NCI-H345 treated with DMSO at 0.1 percent for 48 hours (cell line): ENCODE results near the gene MYCT1.

ENCODE experiments used
- DNase-seq: peaks from one replicate; lab custom pipeline; 2025; ENCODE audit not compliant: unreplicated experiment; lab: John Stamatoyannopoulos, UW

Gene MYCT1

DNA sequence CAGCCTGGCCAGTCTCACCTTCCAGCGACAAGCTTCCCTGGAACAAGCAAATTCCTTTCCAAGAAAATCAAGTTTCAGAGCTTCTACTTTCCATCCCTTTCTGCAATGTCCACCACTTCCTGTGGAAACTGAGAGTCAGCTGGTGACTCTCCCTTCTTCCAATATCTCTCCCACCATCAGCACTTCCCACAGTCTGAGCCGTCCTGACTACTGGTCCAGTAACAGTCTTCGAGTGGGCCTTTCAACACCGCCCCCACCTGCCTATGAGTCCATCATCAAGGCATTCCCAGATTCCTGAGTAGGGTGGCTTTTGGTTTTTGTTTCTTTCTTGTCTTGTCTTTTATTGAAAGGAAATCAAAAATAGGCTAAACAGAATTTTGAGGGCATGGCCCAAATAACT is 24.3 kb downstream of the MYCT1 start:
- no peak for DNase-seq

DNA sequence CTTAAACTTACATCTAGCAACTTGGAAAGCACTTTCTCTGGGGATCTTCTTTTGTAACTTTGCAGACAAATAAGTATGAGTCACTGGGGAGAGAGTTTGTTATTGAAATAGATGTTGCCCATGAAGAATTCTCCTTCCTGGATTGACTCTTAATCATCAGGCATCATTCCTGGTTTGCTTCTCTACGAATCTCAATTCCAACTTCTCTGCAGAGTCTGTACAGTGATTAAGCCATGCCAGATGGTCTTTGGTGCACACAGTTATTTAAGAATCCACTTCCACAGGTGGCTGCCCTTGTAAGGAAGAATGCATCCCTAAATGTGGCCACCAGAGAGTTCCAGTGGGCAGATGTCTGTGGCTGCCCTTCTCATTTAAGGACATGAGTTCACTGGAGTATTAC is 25.7 kb downstream of the MYCT1 start:
- DNase-seq = no peak

DNA sequence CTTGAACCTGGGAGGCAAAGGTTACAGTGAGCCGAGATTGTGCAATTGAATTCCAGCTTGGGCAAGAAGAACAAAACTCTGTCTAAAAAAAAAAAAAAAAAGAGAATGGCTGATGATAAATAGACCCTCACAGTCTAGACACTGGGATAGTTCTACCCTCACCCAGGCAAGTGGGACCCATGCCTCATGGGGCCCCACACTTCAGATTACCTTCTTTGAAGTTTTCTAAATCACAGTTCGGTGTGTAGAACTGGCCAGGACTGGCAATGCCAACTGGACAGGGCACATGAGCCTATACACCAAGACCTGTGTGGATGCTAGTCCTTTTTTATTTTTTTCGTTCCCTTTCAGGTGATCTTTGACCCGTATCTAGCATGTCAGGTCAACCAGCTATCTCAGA is 28.6 kb downstream of the MYCT1 start:
- DNase-seq = no peak

DNA sequence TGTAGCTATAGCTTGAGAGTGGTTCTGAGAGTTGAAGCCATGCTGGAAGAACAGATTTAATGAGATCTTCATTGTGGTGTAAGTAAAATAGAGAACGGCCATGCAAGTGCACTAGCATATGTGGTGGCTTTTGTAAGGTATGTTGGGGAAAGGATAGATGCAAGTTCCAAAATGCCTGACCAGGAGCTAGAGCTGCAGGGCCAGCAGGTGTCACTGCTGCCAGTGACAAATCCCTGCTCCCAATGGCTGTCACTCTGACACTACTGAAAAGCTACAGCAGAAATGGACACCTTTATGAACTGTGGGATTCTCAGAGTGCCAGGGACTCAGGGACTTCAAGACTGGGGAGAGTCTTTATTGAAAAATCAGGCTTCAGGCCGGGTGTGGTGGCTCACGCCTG is 29.8 kb downstream of the MYCT1 start:
- DNase-seq = no peak

DNA sequence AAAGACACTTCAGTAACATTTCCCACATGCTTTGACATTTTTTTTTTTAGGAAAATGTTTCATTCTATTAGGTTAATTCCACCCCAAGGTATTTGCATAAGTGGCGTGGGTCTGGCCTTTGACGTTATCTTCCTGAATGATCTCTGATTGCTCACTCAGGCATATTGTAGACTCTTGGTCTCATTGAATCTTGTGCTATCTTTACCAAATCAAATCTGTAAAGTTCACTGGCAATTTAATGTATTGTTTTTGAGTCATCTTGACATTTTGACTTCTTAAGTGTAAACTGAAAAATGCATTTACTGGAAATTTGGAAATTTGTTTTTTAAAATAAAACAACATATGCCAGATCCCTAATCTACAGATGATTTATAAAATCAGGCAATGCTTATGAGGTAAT is 36.9 kb downstream of the MYCT1 start:
- DNase-seq = no peak

DNA sequence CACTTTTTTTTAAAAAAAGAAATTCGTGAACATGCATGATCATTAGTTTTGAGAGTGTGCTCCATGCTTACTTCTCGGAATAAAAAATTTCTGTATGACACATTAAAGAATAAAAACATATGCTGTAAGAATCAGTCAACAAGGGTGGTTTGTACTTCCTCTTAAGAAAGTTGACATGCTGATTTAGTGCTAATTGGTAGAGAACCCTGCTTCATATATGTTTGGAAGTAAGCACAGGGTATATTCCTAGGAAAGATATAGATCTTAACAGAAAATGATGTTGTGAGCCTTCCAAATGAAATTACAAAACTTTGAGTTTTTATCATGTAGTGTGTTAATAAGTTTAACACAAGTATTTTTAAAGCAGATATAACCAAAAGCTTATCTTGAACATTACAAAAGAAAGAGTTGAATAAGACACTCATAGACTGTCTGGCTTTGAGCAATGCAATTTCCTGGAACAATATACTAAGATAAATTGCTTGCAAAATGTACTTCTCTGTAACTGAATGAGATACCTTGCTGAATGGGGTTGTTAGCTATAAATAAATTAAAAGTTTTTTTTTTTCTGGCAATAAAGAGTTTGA is 39.1 kb downstream of the MYCT1 start:
- no peak for DNase-seq

DNA sequence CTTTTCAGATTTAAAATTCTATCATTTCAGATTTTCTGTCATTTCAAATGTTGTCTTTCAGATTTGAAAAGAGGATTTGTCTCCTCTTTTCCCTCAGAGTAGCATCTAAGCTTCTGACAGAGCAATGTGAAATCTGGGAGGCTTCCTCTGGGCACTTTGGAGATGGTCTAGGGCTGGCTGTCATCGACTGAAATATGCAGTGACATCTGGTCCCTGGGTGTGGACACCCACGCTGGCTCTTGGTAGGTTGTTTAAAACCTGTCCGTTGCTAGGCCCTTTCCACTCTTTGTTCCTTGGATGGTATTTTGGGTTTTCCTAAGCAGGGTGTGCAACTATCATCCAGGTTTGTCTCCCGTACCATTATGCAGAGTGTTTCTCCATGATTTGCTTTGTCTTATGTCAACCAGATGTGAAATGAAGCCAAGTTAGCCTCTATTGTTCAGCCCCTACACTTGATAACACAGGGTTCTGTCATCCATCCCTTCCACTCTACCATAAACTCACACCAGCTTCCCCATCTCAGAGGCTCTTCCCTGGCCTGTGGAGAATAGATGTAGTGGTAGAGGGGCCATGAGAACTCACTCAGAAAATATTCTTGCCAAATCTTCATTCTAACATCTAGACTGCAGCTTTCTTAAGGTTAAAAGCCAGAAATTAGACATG is 47.9 kb downstream of the MYCT1 start:
- no peak for DNase-seq

DNA sequence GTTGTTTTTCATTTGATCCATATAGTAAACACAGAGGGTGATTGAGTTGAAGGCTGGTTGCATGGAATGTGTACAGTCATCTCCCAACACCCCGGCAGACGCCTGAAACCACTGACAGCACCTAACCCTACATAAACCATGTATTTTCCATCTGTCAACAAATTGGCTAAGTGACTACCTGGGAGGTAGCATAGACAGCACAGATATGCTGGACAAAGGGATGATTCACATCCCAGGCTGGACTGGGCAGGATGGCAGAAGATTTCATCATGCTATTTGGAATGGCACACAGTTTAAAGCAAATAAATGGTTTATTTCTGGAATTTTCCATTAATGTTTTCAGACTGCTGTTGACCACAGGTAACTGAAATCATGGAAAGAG is 48.5 kb downstream of the MYCT1 start:
- no peak for DNase-seq

DNA sequence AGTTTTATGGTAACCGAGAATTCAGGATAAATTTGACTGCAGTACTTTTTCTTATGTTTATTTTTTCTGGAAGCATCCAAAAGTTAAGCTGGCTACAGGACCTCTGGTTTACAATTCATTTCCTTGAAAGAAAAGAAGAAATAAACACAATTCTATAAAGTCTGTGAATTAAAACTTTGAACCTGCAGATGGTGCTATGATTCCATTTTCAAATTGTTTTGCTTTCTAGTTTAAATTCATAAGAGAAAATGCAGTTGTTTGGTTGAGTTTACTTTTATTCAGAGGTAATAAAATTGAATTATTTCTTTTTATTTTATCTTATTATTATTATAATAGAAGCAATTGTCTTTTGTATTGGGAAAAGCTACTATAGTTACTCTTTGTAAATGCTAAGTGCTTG is 51.1 kb downstream of the MYCT1 start:
- no peak for DNase-seq

DNA sequence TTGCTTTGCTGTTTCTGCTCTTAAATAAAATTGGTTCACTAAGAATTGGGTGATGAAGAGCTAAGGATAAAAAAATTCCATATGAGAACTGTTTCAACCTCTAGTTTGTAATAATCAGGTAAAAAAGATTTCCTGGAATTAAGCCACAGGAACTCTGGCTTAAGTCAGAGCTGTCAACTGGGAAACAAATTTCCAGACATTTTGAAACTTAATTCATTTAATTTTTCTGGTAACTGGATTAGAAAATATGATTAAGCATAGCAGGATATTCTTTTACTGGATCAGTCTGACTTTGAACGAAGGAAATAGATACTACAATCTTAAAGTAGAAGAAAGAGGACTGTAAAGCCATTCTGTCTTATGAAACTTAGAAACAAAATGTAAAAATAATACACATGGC is 51.6 kb downstream of the MYCT1 start:
- DNase-seq = no peak

DNA sequence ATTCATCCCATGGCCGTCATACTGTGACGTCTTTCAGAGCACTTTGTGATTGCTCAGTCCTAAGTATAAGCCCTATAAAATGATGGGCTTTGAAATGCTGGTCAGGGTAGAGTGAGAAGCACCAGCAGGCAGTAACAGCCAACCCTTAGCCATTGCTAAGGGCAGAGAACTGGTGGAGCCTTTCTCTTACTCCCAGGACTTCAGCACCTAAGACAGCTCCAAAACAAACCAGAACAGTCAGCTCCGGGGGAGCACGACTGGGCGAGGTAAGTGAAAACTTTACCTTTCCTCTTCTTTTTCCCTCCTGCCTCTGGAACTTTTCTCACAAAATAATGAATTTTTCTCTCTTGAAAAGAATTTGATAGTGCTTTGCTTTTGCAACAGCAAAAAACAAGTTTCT is 53.0 kb downstream of the MYCT1 start, which contains the start of gene VIP:
TSS of gene VIP (plus strand) at position 104 of the 400 bp plus-strand sequence. CDS start 1,381 bp downstream, outside the sequence.
- DNase-seq = no peak

DNA sequence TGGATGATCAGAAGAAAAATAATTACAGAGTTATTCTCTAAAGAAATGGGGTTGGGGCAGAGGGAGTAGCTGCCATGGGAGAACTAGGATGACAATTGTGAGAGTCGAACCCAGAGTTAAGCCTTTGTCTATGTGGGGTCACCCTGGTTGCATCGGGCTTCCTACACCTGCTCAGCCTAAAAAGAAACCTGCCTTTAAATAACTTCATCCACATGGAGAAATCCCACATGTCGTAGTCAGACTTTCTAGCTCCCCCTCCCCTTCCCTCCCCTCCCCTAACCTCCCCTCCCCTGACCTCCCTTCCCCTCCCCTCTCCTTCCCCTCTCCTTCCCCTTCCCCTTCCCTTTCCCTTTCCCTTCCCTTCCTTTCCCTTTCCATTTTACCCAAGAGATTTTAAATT is 67.6 kb downstream of the MYCT1 start:
- DNase-seq = no peak

DNA sequence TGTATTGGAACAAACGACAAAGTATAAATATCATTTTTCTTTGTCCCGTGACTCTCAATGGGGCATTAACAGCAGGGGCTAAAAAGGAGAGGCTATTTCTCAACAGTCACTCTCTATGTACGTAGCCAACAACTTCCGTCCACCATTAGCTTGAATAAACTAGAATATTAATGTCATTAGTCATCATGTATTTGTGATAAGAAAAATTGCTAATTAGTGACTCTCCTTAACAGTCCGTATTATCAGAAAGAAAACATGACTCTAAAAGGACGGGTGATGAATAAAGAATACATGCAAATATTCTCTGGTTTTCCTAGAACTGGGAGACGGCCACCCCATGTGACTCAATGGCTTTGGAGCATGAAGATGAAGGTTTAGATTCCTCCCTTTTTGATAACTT is 71.5 kb downstream of the MYCT1 start:
- DNase-seq = no peak

DNA sequence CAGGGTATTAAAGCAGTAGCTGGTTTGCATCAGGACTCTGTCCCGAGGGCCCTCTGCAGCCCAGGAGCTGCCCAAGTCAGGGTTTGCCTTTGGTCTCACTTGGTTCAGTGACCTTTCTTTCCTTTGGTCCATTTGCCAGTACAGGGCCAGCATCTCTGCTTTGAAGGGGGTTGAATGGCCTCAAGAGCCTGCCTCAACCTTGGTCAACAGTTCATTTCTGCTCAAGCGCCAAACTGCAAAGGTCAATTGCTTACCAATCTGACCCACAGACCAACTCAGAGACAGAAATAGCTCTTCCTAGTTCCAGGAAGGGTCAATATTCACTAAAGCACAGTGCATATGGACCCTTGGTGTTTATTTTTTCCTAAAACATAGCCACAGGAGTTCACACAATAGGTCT is 72.3 kb downstream of the MYCT1 start:
- DNase-seq = no peak

DNA sequence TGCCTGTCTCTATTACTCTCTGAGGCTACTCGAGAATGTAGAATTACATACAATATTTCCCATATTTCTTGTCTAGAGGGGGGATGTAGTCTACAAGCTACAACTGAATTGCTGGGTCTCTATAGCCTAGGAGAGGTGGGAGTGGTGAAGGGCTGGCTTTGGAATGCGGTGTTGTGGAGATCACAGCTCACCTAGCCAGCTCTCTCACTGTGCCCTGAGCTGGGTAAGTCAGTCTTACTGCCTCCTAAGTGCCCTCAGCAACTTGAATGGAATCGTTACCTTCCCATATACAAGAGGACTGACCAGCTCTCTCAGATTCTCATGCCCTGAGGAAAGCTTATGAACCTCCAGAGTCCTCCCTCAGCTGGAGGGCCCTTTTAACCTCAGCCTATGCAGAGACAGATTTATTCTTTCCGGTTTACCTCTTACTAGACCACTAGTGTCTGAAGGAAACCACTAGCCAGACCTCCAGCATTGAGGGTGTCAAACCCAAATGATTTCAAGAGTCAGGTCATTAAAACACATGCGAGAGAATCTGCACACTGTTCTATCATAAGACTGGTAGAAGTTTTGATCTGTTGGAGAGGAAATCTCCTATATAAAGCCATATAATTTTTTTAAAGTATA is 73.5 kb downstream of the MYCT1 start:
- DNase-seq = no peak
